CMK (cell line): ENCODE results near the gene CYB561.
"Not testable (repeated sequence)": the region's sequence is repeated elsewhere in the genome, so short reads cannot be mapped to it uniquely, and the experiment has no call there.

ENCODE experiments used
- DNase-seq: peaks from one replicate; pipeline ENCODE4 v3.0.0-alpha.2; 2010; ENCODE audit warnings: low read depth

Gene CYB561

DNA sequence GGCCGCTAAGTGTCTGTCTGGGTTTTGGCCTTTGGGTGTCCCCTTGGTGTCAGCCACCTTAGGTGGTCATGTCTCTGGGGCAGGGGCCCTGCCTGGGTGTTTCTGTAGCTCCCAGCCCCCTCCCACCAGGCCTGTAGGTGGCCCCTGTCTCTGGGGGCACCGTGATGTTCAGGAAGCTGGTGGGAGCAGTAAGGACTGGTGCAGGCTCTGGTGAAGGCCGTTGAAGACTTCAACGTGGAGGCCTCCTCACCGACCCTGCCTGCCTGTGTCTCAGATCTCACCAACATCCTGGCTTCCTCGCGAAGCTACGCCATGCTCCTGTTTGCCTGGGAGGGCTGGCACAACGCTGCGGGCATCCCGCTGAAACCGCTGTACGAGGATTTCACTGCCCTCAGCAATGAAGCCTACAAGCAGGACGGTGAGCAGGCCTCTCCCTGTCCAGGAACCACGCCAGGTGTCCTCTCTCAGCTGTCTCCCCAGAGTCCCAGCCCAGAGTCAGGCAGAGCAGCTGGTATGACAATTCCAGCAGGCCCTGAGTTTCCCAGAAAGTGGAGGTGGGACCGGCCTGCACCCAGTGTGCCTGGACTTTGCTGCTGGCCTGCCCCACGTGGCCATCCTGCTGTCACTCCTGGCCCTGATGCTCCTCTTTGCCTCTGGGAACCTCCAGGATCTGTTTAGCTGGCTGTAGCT, 33.5 kb upstream of the CYB561 start:
- no peak for DNase-seq

- peak; percentile 64 for DNase-seq
Observed at GRCh38 chr17:63478814-63479494, 32.8 kb upstream of the CYB561 start.

DNA sequence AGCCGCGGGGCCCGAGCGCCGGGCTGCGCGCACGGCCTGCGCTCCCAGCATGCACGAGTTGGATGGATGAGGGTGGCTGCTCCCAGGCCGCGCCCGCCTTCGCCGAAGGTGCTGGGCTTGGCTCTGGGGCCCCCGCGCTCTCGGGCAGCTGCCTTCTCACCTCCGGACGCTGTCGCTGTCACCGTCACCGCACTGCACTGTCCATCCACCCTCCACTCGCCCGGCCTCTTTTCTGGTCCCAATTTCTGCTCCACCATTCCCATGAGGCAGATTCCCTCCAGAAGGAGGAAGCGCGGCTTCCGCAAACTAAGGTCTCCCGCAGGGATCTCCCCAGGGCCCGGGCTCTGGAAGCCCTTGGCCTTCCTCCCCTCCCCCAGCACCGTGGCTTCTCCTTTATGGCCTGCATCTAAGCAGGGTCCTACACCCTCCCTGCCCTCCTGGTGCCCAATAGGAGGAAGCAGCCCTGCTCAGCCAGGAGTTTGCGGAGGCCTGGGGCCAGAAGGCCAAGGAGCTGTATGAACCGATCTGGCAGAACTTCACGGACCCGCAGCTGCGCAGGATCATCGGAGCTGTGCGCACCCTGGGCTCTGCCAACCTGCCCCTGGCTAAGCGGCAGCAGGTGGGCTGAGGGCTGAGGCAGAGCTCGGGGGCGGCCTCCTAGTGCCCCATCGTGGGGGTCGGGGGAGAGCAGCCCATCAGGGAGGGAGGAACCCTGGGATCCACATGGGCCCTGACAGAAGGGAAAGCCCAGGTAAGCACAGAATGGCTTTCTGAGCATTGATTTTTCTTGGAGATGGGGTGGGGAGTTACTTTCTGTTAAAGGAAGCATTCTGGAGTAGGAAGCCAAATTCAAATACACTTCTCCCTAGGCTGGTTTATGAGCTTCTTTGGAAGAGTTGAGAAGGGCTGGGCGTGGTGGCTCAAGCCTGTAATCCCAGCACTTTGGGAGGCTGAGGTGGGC, 31.7 kb upstream of the CYB561 start:
- no peak for DNase-seq

DNA sequence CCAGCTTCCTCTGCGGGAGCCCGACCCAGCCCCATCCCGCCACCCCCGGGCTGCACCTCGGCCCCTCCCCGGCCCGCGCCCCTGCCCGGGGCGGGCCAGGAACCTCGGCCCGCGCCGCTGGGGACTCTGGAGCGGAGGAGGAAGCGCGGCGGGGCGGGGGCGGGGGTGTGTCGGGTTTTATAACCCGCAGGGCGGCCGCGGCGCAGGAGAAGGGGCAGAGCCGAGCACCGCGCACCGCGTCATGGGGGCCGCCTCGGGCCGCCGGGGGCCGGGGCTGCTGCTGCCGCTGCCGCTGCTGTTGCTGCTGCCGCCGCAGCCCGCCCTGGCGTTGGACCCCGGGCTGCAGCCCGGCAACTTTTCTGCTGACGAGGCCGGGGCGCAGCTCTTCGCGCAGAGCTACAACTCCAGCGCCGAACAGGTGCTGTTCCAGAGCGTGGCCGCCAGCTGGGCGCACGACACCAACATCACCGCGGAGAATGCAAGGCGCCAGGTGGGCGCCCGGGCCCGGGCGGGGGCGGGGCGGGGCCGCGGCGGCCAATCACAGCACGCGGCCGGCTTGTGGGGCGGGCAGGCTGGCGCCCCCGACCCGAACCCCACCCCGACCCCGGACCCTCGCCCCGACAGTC, 30.9 kb upstream of the CYB561 start, which contains the start of gene ACE:
ACE (plus strand) TSS at position 208 of the 626 bp plus-strand sequence; CDS start at position 242, 34 bp downstream.
- peak; percentile 38 for DNase-seq

DNA sequence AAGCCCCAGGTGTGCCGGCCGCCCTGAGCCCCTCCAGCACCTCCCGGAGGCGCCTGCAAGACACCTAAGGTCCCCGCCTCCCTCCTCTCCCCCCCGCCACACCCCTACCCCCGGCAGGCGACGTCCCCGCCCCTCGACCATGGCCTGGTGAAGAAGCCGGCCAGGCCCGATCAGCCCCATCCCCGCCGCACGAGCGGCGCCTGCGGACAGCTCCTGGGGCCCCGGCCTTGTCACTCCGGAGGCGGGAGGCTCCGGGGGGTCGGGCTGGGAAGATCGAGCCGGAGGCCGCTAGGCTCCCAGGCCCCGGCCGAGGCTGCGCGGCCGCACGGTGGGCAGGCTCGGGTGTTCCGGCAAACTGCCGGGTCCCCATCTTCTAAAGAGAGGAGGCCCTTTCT, 30.4 kb upstream of the CYB561 start:
- no peak for DNase-seq

DNA sequence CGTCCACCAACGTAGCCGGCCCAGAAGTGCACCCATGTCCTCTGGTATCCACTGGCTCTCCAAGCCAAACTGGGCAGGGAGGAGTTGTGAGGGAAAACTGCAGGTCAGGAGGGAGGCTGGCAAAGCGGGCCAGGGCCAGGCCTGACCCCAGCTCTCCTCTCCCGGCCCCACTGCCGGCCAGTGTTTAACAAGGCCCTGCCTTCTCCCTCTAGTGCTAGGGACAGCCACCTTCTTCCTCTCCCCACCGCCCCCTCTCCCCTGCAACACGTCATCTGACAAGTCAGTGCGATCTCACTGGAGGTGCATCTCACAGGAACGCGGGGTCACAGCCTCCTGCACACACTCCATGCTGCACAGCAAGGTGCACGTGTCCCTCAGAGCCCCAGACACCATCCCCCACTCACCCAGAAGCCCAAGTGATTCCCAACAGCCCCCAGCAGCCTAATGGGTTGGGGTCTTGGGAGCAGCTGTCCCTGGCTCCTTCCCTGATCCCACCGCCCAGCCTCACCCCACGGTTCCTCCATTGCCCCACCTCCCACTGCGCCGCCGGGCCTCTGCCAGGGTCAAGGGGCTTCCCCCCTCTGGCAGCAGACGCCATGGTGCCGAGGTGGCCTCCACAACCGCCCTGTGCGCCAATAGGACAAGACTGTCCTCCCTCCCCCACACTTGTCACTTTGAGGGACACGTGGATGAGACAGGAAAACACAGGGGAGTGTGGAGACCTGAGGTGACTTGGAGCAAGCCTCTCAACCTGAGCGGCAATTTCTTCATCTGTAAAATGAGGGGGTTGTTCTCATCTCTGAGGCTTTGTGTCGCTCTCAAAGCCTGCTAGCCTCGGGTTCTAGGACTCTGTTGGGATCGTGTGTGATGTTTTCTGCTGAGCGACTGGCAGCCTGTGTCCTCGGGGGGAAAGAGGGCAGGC, 29.6 kb upstream of the CYB561 start:
- no peak for DNase-seq

- DNase-seq = no peak
Observed at GRCh38 chr17:63474586-63475460, 28.7 kb upstream of the CYB561 start.

DNA sequence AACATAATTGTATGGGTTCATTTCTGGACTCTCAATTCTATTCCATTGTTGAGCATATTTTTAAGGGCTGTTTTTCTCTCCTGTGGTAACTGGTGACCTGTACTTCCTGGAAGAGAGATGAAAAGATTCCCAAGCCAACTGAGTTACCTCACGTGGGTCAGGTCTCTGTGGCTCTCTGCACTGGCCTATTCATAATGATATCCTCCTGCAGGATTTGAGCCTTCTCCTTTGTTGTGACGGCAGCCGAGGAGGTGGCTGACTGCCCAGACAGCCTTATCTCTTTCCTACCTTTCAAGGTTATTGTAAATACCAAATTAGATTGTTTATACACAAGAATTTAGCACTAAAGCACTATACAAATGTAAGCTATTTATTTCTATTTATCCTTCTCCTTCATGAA, 28.1 kb upstream of the CYB561 start:
- no peak for DNase-seq

- not testable (repeated sequence) for DNase-seq
Observed at GRCh38 chr17:63468099-63468498, 22.0 kb upstream of the CYB561 start.

- no peak for DNase-seq
Observed at GRCh38 chr17:63464691-63465236, 18.7 kb upstream of the CYB561 start.

DNA sequence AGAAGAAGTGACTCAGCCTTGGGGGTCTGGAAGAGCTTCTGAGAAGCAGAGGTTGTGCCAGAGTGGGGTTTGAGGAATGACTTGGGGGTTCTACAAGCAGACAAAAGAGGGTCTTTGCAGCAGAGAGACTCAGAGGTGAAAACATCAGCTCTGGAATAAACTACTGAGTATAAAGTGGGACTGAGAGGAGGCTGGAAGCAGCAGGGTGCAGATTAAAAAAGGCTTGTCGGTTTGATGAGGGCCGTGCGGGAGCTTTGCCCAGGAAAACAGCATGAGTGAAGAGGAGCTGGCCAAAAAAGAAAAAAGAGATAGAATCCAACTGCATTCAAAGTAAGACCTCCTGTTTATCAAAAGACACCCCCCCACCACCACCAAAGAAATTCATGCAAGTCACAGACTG, 17.7 kb upstream of the CYB561 start:
- no peak for DNase-seq

GRCh38 chr17:63460018-63460417, 13.9 kb upstream of the CYB561 start:
- no peak for DNase-seq

DNA sequence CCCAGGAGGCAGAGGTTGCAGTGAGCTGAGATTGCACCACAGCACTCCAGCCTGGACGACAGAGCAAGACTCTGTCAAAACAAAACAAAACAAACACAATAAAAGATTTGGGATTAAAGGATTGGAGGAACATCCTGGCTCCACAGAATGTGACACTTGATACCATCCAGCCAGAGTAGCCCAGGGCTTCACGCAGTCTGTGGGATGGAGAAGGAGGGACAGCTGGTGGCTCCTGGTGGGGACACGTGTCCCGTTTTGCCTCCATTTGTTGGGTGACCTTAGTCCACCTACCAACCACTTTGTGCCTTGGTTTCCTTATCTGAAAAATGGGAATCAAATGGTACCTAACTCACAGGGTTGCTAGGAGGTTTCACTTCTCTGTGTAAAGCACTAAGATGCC, 12.4 kb upstream of the CYB561 start:
- DNase-seq = no peak

- DNase-seq = no peak
Observed at GRCh38 chr17:63455417-63455816, 9.3 kb upstream of the CYB561 start.

DNA sequence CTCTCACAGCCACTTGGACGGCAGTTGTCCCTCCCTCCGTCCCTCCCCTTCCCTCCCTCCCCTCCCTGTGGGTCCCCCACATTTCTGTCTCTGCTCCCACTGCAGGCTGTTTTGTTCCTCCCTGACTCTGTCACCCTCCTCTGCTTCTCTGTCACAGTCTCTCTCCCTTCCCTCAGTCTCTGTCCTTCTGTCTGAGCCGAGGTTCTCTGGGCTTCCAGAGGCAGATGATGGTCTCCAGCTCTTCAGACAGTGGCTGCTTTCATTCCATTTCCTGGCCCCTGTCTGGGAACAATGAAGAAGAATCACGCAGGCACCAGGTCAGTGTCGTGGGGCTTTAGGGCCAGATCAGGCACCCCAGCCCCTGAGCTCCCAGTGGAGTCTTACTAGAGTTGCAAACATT, 8.8 kb upstream of the CYB561 start:
- no peak for DNase-seq

DNA sequence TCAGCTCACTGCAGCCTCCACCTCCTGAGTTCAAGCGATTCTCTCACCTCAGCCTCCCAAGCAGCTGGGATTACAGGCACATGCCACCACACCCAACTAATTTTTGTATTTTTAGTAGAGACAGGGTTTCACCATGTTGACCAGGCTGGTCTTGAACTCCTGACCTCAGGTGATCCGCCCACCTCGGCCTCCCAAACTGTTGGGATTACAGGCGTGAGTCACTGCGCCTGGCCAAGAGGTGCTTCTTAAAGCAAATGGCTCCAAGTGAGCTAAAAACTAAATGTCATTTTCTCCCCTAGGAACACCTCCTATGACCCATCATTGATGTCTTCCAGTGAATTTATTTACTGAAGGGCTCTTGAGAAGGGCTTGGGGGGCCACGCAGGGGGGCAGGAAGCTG, 8.3 kb upstream of the CYB561 start:
- DNase-seq = not testable (repeated sequence)

DNA sequence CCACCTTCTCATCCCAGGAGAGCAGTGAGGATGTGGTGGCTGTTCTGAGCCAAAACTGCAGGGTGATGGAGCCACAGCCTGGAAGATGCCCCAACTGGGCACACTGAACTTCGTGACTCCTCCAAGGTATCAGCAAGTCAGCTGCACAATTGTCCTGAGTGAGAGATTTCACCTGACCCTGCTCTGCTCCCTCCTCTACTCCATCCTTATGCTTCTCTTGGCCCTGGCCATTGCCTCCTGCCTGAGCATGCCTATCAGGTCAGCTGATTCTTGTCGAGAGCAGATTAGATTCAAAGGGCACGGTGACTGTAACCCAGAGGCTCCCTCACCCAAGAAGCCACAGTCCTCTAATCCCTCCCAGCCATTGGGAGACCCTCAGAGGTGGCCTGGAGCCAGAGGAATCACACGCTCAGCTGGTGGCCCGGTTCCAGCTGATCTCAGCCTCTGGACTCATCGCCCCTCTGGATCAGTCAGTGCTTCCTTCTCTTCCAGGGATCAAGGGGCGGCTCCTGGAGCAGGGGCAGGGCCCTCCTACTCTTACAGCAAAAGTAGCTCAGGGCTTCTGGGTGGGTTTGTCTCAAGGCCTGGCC, 7.0 kb upstream of the CYB561 start:
- no peak for DNase-seq

- DNase-seq = no peak
Observed at GRCh38 chr17:63452046-63452961, 6.2 kb upstream of the CYB561 start.
